Thyroid gland (tissue), 4 donors: ENCODE results near the gene SAMD11. TPM values are rescaled to one million over a fixed set of nuclear protein-coding genes. Genes with fewer than 3 reads are reported as not detected.

ENCODE experiments used
- DNase-seq, 2 donors: peaks; one replicate each; pipeline ENCODE4 v3.0.0-alpha.2; 2019
- H3K27ac ChIP-seq, 3 donors: fragments of 200-600 bp; sonication (generic); 1 replicate in 2 of 3; 2 replicates in 1 of 3; pipeline ENCODE4 v1.5.1; 2016 to 2019; ENCODE audit warnings: mild to moderate bottlenecking in 1 of 3, moderate library complexity in 1 of 3
- H3K27me3 ChIP-seq: fragments of 200-600 bp; sonication (generic); one replicate; pipeline ENCODE4 v1.5.1; 2019
- H3K36me3 ChIP-seq, 2 donors: fragments of 200-600 bp; sonication (generic); one replicate each; pipeline ENCODE4 v1.5.1; 2016 to 2019
- H3K4me1 ChIP-seq, 2 donors: fragments of 200-600 bp; sonication (generic); one replicate each; pipeline ENCODE4 v1.5.1; 2017 to 2019
- H3K4me3 ChIP-seq, 3 donors: fragments of 200-600 bp; sonication (generic); replicated peaks in 1 of 3; 1 replicate in 2 of 3; 2 replicates in 1 of 3; pipeline ENCODE4 v1.5.1; 2016; ENCODE audit warnings: mild to moderate bottlenecking in 1 of 3
- H3K9me3 ChIP-seq: fragments of 200-600 bp; sonication (generic); one replicate; pipeline ENCODE4 v1.5.1; 2017
- POLR2A ChIP-seq, 2 donors: fragments of 450-650 bp; IDR thresholded peaks; one replicate each; pipeline ENCODE4 v1.6.1; 2017; ENCODE audit warnings: antibody characterized with exemption in 2 of 2, mild to moderate bottlenecking in 2 of 2, moderate library complexity in 1 of 2
- WGBS, 2 donors: methylation state at CpG; one replicate each; pipeline ENCODE4 v1.1.5; 2017; 5-methylcytosine and 5-hydroxymethylcytosine counted together
- intact Hi-C: fragments of 100-400 bp; cut with DNase I; formaldehyde crosslinking; loops from one replicate; pipeline ENCODE4 v1.15.1; 2023
- total RNA-seq, 4 donors: library from RNA; depleted of rRNA; stranded (reverse); fragments of >200 nt; gene quantifications; one replicate each; pipeline ENCODE4 v1.2.3, GENCODE V29; 2016
- TF ChIP-seq, protein P1 (sequence below), 6 experiments: fragments of 200-600 bp in 3 of 6; fragments of 450-650 bp in 3 of 6; sonication (generic) in 3 of 6; IDR thresholded peaks; one replicate each; pipeline ENCODE4 v1.5.1; 2016 to 2019; ENCODE audit warnings: antibody characterized with exemption in 6 of 6, mild to moderate bottlenecking in 2 of 6, inconsistent platforms in 1 of 6, moderate library complexity in 1 of 6

The SAMD11 gene
- total RNA-seq, 4 donors from 2014 or later = 4.1 to 11.2 (median 6.3) TPM

GRCh38 chr1:970242-970972 is 46.7 kb downstream of the SAMD11 start:
- no peak for DNase-seq
- Histone ChIP-seq H3K9me3 (no peaks in the 10 kb centered on the region), H3K27ac (no peak overlapping the region), H3K36me3 (no peaks in the 10 kb centered on the region), H3K4me1 (peaks cover 12 to 33% of the 10 kb centered on the region in 2 donors), H3K27me3 (peaks cover 6% of the 10 kb centered on the region), H3K4me3 (no peak overlapping the region)
- no peak for TF ChIP-seq POLR2A (IDR thresholded peaks at IDR 0.05)
- TF ChIP-seq, protein P1, sequence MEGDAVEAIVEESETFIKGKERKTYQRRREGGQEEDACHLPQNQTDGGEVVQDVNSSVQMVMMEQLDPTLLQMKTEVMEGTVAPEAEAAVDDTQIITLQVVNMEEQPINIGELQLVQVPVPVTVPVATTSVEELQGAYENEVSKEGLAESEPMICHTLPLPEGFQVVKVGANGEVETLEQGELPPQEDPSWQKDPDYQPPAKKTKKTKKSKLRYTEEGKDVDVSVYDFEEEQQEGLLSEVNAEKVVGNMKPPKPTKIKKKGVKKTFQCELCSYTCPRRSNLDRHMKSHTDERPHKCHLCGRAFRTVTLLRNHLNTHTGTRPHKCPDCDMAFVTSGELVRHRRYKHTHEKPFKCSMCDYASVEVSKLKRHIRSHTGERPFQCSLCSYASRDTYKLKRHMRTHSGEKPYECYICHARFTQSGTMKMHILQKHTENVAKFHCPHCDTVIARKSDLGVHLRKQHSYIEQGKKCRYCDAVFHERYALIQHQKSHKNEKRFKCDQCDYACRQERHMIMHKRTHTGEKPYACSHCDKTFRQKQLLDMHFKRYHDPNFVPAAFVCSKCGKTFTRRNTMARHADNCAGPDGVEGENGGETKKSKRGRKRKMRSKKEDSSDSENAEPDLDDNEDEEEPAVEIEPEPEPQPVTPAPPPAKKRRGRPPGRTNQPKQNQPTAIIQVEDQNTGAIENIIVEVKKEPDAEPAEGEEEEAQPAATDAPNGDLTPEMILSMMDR (IDR thresholded peaks at IDR 0.05) = no peak
- 18 to 28% methylated on average over 12 to 19 of the region's 33 CpGs for WGBS, 2 donors
- intact Hi-C loops = loop anchor here (5.0 to 10.0 kb wide), 2 partner anchors 68 to 324 kb away; no protein-coding TSS in a partner anchor

- H3K27me3 ChIP-seq = peaks cover 6% of the 10 kb centered on the region
- peaks cover 11 to 35% of the 10 kb centered on the region in 2 donors for H3K4me1 ChIP-seq
- H3K36me3 ChIP-seq = no peaks in the 10 kb centered on the region
- TF ChIP-seq POLR2A (IDR thresholded peaks at IDR 0.05) = no peak
- TF ChIP-seq, protein P1 (IDR thresholded peaks at IDR 0.05) = no peak
- no peak overlapping the region for H3K4me3 ChIP-seq
- no peak for DNase-seq
- WGBS, 2 donors = 43% methylated on average over 30 of the region's 42 CpGs; no CpG with 5 or more reads in 1 of the 2 donors
- H3K27ac ChIP-seq = no peak overlapping the region
- intact Hi-C loops = loop anchor here (5.0 to 10.0 kb wide), 2 partner anchors 69 to 324 kb away; no protein-coding TSS in a partner anchor
- no peaks in the 10 kb centered on the region for H3K9me3 ChIP-seq
Observed at GRCh38 chr1:970973-971730, 47.4 kb downstream of the SAMD11 start.

- Histone ChIP-seq H3K9me3 (no peaks in the 10 kb centered on the region), H3K27ac (no peak overlapping the region), H3K36me3 (no peaks in the 10 kb centered on the region), H3K4me1 (peaks cover 5 to 32% of the 10 kb centered on the region in 2 donors), H3K4me3 (no peak overlapping the region), H3K27me3 (peaks cover 6% of the 10 kb centered on the region)
- WGBS, 2 donors = 85 to 86% methylated on average over 20 of the region's 34 CpGs
- no peak for DNase-seq
- intact Hi-C loops = loop anchor here (5.0 to 10.0 kb wide), 2 partner anchors 70 to 323 kb away; no protein-coding TSS in a partner anchor
- no peak for TF ChIP-seq POLR2A (IDR thresholded peaks at IDR 0.05)
- TF ChIP-seq, protein P1 (IDR thresholded peaks at IDR 0.05) = no peak
Observed at GRCh38 chr1:971751-972506, 48.2 kb downstream of the SAMD11 start.

- Histone ChIP-seq H3K4me3 (no peak overlapping the region), H3K36me3 (no peaks in the 10 kb centered on the region), H3K4me1 (peaks cover 5 to 22% of the 10 kb centered on the region in 2 donors), H3K27me3 (peaks cover 6% of the 10 kb centered on the region), H3K9me3 (no peaks in the 10 kb centered on the region), H3K27ac (no peak overlapping the region)
- TF ChIP-seq POLR2A (IDR thresholded peaks at IDR 0.05) = no peak
- TF ChIP-seq, protein P1 (IDR thresholded peaks at IDR 0.05) = no peak
- intact Hi-C loops = loop anchor here (5.0 to 10.0 kb wide), 2 partner anchors 71 to 322 kb away; no protein-coding TSS in a partner anchor
- WGBS, 2 donors = 65 to 66% methylated on average over 15 to 20 of the region's 28 CpGs
- peak; percentile 63 to 66 for DNase-seq
Observed at GRCh38 chr1:972726-973458, 49.2 kb downstream of the SAMD11 start.
